ENCODE data around the gene NDUFV2.

Gene NDUFV2

DNA sequence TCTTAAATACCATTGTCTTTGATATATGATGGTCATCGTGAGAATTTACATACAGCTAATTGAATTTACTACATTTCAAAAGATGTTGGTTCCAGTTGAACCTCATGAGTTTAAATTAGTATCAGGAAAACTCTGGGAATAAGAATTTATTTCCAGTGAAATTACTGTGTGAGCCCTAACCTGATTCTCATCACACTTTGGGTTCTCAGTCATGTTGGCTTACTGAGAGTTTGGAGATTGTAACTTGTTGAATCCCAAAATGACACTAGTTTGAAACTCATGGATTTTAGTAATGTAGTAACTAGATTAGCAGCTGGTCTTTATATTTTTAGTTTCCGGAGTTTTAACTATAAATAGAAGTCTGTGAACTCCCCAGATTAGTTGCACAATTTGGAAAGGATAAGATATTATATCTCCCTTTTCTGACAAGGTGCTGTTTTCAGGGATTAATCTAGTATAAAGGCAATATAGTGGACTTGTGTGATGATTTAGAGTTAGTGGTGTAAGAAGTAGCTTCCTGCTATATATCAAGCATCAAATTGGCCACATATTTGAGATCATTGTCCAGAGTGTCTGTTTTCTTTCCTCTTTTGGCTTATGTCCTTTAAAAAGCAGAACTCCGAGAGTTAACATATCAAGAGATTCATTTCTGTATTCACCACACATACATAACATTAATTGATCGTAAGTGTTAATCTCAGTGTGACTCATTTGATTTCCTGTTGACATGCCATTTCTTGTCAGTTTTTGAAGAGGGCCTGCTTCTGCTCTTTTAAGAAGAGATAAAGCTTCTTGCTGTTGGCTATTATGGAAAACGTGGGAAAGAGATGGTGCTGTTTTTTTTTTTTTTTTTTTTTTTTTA lies 15.7 kb downstream of the NDUFV2 start:
- DNase-seq (ENCODE audit: low read depth in 4 of 4, low spot score in 1 of 4) = no peak

DNA sequence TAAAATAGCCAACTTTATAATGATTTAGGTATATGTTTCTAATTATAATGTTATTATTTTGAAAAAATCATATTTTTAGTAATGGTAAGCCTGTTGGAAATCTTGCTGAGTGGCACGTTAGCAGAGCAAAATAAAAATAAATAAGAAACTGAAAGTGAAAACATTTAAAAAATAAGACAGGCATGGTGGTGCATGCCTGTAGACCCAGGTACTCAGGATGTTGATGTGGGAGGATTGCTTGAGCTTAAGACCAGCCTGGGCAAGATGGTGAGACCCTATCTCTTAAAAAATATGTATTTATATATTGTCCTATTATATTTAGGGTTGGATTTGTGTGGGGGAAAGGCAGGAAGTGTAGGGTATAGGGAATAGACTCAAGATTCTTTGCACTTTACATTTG lies 18.3 kb downstream of the NDUFV2 start:
- no peak for DNase-seq (ENCODE audit: low read depth in 4 of 4, low spot score in 1 of 4)

DNA sequence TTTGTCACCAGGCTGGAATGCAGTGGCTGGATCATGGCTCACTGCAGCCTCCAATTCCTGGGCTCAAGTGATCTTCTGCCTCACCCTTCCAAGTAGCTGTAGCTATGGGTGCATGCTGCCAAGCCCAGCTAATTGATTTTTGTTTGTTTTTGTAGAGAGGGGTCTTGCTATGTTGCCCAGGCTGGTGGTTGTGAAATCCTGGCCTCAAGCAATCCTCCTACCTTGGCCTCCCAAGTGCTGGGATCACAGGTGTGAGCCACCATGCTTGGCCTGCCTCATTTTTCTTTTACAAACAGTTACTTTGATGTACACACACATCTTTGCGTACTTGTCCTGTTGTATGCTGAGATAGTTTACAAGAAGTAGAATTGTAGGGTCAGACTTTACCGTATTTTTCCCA lies 21.0 kb downstream of the NDUFV2 start:
- DNase-seq (ENCODE audit: low read depth in 4 of 4, low spot score in 1 of 4) = no peak

DNA sequence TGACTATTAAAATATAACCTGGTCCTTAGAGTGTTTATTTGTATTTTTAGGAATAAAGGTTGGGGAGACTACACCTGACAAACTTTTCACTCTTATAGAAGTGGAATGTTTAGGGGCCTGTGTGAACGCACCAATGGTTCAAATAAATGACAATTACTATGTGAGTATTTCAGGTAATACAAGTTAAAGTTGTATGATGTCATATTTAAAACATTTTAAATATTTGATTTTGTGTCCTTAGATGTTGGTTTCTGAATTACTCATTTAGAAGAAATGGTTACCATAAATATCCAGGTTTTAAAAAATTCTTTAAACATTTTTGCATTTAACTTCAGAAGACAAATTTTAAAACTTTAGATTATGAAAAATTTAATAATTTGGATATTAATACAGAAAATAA lies 22.3 kb downstream of the NDUFV2 start:
- no peak for DNase-seq (ENCODE audit: low read depth in 4 of 4, low spot score in 1 of 4)

DNA sequence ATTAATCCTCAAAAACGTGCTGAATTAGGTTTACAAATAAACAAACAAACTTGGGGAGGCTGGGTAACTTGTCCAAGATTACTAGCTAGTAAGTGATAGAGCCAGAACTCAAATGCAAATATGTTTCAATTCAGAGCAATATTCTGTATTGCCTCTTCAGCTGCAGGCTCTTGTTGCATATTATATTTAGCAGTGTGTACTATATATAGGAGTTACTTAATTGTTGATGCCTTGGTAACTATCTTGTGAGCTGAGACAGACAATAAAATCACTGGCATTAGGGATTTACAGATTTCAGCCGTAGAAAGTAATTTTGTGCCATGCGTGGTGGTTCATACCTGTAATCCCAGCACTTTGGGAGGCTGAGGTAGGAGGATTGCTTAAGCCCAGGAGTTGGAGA lies 23.8 kb downstream of the NDUFV2 start:
- no peak for DNase-seq (ENCODE audit: low read depth in 4 of 4, low spot score in 1 of 4)

DNA sequence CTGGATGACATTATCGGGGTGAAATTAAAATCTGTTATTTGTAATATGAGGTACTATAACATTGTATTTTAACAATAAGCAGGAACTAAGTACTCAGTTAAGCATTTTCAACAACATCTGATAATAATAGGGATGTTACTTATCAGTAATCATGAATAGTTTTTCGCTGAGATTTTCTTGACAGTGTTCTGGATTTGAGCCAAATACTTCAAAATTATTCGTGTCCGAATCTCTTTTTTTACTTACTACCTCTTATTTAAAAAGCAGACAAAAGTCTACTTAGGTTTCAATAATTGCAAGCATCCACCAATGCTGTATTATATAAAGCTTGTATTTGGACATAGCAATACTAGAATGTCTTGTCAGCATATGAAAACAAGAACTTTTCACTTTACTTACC lies 27.7 kb downstream of the NDUFV2 start:
- no peak for DNase-seq (ENCODE audit: low read depth in 4 of 4, low spot score in 1 of 4)

DNA sequence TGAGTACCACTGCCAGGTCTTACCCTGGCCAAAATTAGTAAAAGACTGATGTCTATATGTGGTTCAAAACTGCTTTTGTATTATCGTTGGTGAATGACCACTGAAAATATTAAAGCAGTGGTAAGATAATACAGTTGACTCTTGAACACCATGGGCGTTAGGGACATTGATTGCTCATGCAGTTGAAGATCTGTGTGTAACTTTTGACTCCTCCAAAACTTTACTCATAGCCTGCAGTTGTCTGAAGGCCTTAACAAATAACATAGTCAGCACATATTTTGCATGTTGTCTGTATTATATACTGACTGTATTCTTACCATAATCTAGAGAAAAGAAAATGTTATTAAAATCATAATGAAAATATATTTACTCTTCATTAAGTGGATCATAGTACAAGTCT lies 28.3 kb downstream of the NDUFV2 start:
- no peak for DNase-seq (ENCODE audit: low read depth in 4 of 4, low spot score in 1 of 4)

DNA sequence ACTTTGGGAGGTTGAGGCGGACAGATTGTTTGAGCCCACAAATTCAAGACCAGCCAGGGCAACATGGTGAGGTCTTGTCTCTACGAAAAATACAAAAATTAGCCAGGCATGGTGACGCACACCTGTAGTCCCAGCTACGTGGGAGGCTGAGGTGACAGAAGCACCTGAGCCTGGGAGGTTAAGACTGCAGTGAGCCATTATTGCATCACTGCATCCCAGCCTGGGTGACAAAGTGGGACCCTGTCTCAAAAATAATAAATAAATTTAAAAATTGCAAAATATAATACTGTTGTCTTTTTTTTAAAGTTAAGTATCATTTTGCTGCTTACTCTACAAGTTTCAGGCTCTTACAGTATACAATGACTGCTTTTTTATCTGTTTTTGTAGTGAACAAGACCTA lies 30.1 kb downstream of the NDUFV2 start:
- DNase-seq (ENCODE audit: low read depth in 4 of 4, low spot score in 1 of 4) = no peak

DNA sequence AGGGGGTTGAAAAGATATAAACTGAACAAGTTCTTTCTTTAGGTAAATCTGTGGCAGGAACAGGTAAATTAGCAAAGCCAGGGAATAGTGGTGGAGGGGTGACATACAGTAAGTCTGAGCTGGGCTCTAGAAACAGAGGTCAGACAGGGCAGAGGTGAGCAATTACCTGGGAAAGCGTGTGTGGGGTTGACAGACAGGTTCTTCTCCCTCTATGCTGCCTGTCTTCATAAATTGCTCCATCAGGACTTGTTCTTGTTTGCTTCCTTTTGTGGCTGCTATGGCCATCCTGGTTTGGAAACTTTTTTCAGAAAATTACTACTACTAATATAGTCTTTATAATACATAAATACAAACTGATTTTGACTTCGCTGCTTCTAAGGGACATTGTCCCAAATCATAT lies 30.7 kb downstream of the NDUFV2 start:
- DNase-seq (ENCODE audit: low read depth in 4 of 4, low spot score in 1 of 4) = no peak

DNA sequence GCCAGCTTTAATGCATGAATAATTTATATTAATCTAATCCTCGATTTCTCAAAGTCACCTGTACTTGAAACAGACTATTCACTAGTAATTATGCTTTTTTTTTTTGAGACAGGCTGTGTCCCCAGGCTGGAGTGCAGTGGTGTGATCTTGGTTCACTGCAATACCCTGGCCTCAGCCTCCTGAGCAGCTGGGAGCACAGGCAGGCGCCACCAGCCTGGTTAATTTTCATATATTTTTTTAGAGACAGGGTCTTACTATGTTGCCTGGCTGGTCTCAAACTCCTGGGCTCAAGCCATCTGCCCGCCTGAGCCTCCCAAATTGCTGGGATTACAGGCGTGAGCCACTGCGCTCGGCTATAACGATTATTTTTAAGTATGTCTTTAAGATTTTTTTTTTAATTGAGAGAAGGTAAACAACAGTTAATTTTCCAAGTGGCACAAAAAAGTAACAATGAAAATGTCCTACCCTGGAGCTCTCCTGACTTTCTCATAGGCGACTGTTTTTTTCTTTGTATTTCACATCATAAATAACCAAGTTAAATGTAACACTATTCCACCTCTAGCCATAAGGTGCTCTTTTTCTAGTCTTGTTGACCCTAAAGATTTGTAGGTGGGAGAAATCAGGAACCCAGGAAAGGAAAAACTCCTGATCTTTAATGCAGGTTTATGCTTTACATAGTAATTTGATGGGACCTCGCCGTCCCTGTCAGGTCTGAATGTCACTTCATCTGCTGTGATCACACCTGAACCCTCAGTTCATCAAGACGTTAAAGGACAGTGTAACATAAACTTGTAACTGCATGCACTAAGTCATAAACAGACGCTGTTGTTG lies 32.8 kb downstream of the NDUFV2 start:
- DNase-seq (ENCODE audit: low read depth in 4 of 4, low spot score in 1 of 4) = no peak

DNA sequence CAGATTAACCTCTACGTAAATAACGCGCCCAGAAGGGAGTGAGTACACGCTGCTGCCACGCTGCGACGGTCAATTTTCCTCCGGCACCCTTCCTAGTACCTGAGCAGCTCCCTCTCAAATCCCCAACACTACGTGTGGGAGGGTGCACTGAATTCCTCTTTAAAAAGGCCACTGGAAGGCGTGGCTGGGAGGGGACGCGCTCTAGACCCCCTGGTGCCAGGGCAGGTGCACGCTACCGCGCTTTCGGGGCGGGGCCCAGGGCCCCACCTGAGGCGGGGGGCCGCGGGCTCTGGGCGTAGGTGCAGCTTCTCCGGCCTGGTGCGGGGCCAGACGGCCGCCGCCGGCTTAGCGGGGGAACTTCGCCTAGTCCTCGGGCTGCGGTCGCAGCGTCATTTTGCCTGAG lies 33.4 kb downstream of the NDUFV2 start:
- peak in 1 of 4 experiments; percentile 26 for DNase-seq (ENCODE audit: low read depth in 4 of 4, low spot score in 1 of 4)

DNA sequence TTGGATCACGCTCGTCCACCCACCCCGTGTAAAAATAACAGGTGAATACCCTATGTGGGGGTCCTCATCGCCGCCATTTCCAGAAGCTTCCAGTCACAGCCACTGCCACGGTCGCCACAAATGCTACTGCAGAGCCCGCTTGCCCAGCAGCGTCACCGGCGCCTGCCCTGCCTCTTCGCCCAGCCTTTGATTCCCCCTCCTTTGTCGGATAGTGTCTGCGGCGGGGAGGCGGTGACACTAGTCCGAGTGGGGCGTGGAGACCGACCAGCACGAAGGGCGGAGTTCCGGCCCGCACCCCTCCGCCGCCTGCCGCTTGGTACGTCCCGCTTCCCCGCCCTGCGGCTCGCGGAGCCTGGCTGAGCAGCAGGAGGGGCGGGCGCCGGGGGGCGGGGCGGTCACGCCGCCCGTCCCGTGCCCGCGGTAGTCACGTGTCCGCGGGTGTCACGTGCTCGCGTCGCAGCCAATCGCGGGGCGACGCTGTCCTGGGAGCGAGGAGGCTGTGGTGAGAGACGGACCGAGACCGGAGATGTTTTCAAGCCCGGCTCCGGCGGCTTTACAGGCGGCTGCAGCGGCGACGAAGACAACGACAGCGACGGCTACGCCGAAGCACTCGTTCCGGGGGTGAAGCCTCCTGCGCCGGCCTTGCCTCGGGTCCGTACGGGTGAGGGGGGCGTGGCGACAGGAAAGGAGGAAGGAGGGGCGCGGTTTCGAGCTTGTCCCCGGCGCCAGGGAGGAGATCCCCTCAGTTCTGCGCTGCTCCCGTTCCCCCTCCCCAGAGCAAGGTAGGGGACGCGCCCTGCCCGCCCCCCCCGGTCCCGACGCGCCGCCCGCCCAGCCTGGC lies 34.0 kb downstream of the NDUFV2 start, which contains the start of gene ANKRD12:
ANKRD12 (plus strand) TSS at position 467 of the 841 bp plus-strand sequence. CDS start 45,652 bp downstream, outside the sequence.
- DNase-seq (ENCODE audit: low read depth in 4 of 4, low spot score in 1 of 4) = peak; percentile 85 to 97 (median 94)

DNA sequence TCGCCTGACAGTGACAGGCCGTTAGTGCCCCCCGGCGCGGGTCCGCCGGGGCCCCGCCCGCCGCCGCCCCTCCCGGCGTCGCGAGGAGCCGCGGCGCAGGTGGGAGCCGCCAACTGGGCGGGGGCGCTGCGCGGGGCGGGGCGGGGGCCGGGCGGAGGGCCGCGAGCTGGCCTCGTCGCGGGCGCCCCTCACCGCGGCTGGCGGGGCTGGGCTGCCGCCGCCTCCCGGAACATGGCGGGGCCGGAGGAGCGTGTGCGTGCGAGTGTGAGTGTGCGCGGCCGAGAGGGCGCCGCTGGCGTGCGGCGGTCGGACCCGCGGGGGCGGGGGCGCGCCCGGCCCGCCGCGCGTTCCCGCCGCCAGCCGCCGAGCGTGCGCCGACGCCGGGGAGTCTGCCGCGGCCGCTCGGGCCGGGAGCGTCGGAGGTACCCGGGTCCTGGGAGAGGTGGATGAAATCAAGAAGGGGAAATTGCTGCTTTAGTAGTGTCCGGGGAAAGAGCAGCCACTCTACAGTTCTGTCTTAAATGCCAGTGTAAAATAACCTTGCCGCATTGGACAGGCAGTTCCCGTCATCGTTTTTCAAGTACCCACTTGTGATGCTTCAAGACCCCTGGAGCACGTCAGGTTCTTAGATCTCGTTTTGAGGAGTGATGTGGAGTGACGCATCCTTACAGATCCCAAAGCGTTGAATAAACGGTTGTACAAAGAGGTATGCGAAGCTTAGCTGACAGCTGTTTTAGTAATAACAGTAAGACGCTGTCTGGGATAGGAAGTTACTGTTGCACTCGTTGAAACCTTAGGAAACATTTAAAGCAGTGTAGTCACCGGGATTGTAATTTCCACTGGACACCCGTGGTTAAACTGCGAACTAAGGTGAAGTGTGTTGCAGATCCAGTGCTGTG lies 34.9 kb downstream of the NDUFV2 start:
- DNase-seq (ENCODE audit: low read depth in 4 of 4, low spot score in 1 of 4) = peak in 3 of 4 experiments; percentile 30 to 49 (median 40)

DNA sequence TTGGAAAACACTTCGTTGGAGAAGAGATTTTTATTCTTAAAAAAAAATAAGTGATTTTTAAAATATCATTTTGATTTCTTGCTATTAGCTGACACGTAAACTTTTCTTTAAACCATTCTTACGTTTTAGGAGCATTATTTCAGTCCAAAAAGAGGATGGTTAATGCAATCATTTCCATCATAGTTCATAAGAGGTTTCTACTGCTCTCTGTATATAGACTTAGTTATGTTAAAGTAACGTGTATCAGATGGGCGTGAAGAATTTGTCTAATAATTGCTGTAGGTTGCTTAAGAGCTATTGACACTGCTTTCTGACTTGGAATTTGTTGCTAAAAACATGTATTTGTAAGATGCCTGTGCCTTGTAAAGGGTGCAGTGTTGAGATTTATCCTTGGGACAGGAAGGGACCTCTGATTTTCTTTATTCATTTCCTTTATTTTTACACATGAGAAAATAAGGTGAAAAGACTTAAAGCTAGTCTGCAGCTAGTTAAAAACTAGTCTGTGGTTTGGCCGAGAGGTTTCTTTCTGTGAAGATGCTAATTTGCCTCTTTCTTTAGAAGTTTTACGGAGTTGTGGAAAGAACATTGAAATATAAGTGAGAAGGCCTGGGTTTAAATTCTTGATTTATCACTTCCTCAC lies 37.0 kb downstream of the NDUFV2 start:
- DNase-seq (ENCODE audit: low read depth in 4 of 4, low spot score in 1 of 4) = no peak

DNA sequence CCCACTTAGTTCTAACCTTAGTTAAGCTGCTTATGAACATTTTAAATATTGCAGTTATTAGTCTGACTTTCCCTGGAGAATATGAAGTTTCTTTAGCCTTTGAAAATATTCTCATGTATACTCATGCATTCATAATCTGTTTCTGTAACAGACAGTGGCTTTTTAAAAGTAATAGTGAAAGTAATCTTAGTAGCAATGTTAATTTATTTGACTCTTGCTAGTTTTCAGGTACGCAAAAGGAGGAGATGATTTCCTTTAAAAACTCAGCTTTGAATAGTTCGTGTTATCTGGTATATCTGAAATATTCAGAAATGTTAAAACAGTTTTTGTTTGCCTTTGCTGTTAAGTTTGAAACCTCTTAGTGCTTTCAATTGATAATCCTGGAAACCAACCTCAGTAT lies 37.9 kb downstream of the NDUFV2 start:
- DNase-seq (ENCODE audit: low read depth in 4 of 4, low spot score in 1 of 4) = no peak

DNA sequence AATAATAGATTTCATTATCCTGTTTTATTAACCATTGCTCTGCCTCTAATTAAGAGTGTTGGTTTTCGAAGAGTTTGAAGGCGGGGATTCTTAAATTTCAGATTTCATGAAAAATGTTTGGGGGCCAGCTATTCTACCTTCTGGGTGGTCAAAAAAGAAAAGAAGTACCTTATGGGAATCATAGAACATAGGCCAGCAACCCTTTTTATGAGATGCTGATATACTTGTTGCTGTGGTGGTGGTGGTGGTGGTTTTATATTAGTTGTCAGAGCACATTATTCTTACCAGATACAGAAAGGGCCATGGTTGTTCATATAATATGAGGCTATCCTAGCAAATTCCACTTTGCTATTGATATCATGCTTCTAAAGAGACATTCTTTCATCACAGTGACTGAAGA lies 38.5 kb downstream of the NDUFV2 start:
- no peak for DNase-seq (ENCODE audit: low read depth in 4 of 4, low spot score in 1 of 4)

DNA sequence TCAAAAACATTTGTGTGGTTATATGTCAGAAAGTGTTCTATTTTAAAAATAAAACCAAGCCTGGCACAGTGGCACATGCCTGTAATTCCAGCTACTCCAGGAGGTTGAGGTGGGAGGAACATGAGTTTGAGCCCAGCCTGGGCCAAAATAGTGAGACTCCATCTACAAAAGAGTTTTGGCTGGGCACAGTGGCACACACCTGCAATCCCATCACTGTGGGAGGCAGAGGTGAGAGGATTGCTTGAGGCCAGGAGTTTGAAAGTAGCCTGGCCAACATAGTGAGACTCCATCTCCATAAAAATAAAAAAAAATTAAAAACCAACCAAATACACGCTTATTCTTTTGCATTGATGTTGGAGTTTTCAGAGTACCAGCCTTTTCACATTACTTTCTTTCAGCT lies 43.7 kb downstream of the NDUFV2 start:
- DNase-seq (ENCODE audit: low read depth in 4 of 4, low spot score in 1 of 4) = no peak

DNA sequence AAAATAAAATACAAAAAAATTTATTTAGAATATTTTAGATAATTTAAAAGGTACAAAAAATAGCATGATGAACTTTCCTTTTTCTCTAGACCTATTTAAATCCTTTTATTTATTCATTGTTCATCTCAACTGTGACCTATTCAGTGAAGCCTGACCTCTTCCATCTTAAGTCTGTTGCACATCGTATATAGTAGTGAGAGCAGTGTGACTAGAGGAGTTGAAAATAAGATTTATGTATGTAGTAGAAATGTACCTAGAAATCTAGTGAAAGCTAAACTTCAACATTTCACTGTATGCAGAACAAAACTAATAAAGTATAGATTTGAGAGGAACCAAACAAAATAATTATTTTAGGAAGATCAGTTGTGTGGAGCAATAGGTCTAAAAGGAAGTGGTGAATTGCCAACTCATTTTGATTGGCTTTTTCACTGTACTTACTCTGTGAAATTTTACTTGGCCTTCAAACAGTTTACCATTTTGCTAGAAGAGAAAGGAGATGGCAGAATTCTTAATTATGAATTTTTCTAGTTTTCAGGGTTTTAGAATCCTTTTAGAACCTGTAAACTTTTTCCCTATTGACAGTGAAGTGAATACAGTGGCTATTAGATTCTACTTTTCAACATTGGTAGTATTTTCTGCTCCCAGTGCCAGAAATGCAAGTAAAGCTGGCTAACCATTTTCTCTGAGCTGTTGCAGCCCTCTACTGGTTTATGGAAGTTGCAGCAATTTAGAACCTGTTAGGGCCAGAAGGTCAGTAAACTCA lies 45.1 kb downstream of the NDUFV2 start:
- DNase-seq (ENCODE audit: low read depth in 4 of 4, low spot score in 1 of 4) = no peak

DNA sequence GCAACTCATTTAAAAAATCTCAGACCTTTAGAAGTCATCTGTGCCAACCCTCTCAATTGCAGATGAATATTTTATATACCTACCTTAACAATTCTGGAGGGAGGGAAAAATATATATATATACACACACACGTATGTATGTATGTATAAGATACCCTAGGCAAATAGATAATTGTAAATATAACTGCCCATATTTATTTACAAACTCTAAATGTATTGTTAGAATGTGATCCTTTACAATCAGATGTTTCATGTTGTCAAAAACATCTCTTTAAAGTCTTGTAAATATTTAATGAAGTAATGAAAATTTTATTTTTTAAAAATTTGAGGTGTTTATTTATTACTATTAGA lies 45.7 kb downstream of the NDUFV2 start:
- no peak for DNase-seq (ENCODE audit: low read depth in 4 of 4, low spot score in 1 of 4)

Data from stimulated activated CD4-positive, alpha-beta T cell treated with anti-CD3 and anti-CD28 coated beads, Interleukin-1b, Interleukin-23, amount 100 ng/mL, for 24 hours (primary cell).